NCI-H2171 treated with DMSO at 0.1 percent for 48 hours (cell line): ENCODE results near the gene STRA6.
"Not testable (repeated sequence)": the region's sequence is repeated elsewhere in the genome, so short reads cannot be mapped to it uniquely, and the experiment has no call there.

Experiments
- DNase-seq: peaks from one replicate; lab custom pipeline; 2025; lab: John Stamatoyannopoulos, UW

Gene STRA6

GRCh38 chr15:74160390-74160789, 42.2 kb downstream of the STRA6 start:
- not testable (repeated sequence) for DNase-seq

DNA sequence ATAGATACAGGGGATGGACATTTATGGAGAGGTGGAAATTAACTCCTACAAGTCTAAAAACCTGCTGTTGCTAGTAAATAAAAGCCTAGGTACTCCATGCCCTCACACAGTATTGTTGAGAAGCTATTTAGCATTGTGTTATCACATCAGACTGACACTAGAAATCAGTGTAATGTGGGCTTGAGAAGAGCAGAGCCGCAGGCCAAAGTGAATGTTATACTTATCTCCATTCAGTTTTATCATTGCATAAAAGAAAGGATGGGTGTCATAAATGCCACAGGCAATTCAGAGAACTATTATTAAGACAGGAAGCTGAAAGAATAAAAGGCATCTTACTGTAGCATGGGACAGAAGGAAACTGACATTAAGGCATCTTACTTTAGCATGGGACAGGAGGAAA, 42.8 kb downstream of the STRA6 start:
- no peak for DNase-seq

- DNase-seq, result no peak
These were observed 43.5 kb downstream of the STRA6 start for GRCh38 chr15:74158855-74159650.

DNA sequence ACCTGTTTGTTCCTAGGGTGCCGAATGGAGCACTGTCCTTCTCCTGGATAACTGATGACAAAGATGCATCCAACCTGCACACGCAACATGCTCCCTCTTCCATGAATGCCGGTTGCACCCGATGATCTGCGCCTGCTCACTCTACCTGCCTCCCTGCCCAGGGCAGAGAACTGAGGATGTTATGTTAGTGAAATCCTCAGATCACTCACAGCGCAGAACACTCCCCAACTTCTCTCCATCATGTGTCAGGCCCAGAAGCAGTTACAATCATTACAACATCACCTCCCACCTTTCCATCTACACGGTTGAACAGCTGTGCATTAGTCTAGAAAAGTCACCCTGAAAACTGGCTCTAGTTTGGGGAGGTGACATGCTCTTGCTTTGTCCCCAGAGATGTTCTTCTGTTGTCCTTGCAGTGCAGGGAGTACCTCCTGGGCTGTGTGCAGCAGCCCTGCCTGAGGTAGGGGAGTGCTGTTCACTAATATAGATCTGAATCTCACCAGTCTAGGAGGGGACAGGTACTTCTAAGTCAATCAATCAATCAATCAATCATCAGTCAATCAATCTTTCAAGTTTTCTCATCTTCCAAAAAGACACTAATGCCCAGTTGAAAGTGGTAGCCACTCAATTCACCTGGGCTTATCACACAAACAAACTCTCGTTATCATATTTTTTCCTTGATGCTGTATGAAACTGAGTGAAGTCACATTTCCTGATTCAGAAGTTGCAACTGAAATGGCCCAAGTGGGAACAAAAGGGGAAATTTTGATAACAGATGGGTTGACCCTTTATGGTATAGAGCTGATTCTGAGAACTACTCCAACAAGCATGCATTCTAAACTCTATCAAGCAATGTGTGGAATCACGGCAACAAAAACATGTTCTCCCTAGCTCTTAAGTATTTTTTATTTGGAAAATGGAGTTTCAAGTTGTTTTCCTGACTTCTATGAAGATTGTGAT, 44.4 kb downstream of the STRA6 start:
- DNase-seq, result no peak

GRCh38 chr15:74156678-74157411, 45.7 kb downstream of the STRA6 start:
- DNase-seq, result peak; percentile 86

- no peak for DNase-seq
These were observed 46.7 kb downstream of the STRA6 start for GRCh38 chr15:74155766-74156417.

DNA sequence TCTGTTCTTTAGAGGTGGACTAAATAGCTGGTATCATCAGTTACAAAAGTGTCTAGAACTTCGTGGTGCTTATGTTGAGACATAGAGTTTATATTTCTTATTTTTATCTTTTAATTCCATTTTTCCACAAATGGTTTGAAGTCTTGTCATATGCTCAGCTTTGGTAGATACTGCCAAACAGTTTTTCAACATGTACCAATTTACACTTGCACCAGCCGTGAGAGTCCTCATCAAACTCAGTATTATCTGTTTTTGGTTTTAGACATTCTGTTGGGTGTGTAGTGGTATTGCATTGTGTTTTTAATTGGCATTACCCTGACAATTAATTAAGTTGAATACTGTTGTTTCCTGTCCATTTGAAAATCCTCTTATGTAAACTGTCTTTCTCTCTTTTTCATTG, 55.5 kb downstream of the STRA6 start:
- no peak for DNase-seq

- no peak for DNase-seq
These were observed 56.2 kb downstream of the STRA6 start for GRCh38 chr15:74146277-74146800.

- peak; percentile 46 for DNase-seq
These were observed 58.3 kb downstream of the STRA6 start for GRCh38 chr15:74144153-74144775.

- DNase-seq, result no peak
These were observed 61.0 kb downstream of the STRA6 start for GRCh38 chr15:74141591-74141990.

GRCh38 chr15:74138642-74139041, 63.9 kb downstream of the STRA6 start:
- no peak for DNase-seq

DNA sequence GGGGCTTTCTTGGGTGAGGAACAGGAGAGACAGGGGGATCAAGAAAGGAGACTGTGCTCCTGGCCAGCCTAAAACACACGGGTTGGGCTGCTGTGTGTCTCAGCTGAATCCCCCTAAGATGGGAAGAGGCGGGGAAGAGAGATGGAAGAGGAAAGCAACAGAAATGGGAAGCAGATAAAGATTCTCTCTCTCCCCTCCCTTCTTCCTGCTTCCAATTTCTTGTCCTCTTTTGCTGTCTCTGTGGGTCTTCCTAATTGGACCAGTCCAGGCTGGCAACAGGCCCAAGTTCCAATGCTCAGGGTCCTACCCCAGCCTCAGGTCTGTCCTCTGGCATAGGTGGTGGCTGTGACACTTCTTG, 65.1 kb downstream of the STRA6 start:
- DNase-seq, result no peak

- no peak for DNase-seq
These were observed 65.6 kb downstream of the STRA6 start for GRCh38 chr15:74136814-74137536.

DNA sequence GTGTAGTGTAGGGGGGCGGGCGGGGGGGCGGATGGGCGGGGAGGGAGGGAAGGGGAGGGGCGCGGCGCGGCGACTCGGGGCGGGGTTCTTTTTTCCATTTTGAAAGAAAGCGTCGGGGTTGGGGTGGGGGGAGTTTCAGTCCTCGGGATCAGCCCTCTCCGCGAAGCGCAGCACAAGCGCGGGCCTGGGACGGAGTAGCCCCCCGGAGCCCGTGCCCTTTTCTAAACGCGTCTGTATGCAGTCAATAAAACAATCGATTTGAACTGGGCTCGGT, 66.1 kb downstream of the STRA6 start:
- no peak for DNase-seq

- DNase-seq, result no peak
These were observed 67.5 kb downstream of the STRA6 start for GRCh38 chr15:74135041-74135565.

DNA sequence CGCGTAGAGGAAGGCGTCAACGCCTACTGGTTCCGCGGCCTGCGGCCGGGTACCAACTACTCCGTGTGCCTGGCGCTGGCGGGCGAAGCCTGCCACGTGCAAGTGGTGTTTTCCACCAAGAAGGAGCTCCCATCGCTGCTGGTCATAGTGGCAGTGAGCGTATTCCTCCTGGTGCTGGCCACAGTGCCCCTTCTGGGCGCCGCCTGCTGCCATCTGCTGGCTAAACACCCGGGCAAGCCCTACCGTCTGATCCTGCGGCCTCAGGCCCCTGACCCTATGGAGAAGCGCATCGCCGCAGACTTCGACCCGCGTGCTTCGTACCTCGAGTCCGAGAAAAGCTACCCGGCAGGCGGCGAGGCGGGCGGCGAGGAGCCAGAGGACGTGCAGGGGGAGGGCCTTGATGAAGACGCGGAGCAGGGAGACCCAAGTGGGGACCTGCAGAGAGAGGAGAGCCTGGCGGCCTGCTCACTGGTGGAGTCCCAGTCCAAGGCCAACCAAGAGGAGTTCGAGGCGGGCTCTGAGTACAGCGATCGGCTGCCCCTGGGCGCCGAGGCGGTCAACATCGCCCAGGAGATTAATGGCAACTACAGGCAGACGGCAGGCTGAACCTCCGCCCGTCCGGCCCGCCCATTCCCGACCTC, 68.1 kb downstream of the STRA6 start:
- DNase-seq, result no peak

- no peak for DNase-seq
These were observed 68.7 kb downstream of the STRA6 start for GRCh38 chr15:74133694-74134386.

DNA sequence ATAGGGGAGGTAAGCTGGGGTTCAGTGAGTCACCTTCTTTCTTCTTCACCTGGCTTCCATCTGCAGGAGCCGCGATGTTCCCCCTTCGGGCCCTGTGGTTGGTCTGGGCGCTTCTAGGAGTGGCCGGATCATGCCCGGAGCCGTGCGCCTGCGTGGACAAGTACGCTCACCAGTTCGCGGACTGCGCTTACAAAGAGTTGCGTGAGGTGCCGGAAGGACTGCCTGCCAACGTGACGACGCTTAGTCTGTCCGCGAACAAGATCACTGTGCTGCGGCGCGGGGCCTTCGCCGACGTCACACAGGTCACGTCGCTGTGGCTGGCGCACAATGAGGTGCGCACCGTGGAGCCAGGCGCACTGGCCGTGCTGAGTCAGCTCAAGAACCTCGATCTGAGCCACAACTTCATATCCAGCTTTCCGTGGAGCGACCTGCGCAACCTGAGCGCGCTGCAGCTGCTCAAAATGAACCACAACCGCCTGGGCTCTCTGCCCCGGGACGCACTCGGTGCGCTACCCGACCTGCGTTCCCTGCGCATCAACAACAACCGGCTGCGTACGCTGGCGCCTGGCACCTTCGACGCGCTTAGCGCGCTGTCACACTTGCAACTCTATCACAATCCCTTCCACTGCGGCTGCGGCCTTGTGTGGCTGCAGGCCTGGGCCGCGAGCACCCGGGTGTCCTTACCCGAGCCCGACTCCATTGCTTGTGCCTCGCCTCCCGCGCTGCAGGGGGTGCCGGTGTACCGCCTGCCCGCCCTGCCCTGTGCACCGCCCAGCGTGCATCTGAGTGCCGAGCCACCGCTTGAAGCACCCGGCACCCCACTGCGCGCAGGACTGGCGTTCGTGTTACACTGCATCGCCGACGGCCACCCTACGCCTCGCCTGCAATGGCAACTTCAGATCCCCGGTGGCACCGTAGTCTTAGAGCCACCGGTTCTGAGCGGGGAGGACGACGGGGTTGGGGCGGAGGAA, 69.6 kb downstream of the STRA6 start:
- no peak for DNase-seq
